ENCODE measurements around the gene DOCK2. TPM values are rescaled to one million over a fixed set of nuclear protein-coding genes. Genes with fewer than 3 reads are reported as not detected.

Gene DOCK2
- total RNA-seq, 4 donors from 2014 or later: 3.1 to 3.9 (median 3.3) TPM

DNA sequence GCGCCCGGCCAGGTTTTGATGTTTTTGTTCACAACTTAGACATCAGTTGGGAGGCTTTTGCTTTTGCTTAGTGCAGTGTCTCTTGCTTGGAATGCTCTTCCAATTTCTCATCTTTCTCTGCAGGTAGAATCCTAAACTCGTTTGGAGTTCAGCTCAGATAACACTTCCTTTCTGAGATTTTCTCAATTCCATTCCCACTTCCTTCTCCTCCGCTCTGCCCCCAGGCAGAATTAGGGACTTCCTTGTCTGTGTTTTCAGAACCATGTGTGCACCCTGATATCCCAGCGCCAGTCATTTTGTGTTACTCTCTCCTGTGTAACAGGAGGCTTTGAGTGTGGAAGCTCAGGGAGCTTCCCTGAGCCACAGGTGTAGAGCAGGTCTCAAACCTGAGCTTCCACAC lies 172.2 kb downstream of the DOCK2 start:
- TF ChIP-seq, protein P1, sequence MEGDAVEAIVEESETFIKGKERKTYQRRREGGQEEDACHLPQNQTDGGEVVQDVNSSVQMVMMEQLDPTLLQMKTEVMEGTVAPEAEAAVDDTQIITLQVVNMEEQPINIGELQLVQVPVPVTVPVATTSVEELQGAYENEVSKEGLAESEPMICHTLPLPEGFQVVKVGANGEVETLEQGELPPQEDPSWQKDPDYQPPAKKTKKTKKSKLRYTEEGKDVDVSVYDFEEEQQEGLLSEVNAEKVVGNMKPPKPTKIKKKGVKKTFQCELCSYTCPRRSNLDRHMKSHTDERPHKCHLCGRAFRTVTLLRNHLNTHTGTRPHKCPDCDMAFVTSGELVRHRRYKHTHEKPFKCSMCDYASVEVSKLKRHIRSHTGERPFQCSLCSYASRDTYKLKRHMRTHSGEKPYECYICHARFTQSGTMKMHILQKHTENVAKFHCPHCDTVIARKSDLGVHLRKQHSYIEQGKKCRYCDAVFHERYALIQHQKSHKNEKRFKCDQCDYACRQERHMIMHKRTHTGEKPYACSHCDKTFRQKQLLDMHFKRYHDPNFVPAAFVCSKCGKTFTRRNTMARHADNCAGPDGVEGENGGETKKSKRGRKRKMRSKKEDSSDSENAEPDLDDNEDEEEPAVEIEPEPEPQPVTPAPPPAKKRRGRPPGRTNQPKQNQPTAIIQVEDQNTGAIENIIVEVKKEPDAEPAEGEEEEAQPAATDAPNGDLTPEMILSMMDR (IDR thresholded peaks at IDR 0.05): no peak
- no peak for TF ChIP-seq POLR2A (IDR thresholded peaks at IDR 0.05)
- DNase-seq (ENCODE audit: low spot score in 2 of 2): no peak
- no peak overlapping the region for H3K4me3 ChIP-seq (ENCODE audit: low read depth, poor library complexity, severe bottlenecking)
- intact Hi-C loops (cut with DNase I; ENCODE audit: low total_unique reads): no loop called here
- WGBS, 2 donors: 51 to 64% methylated on average over 5 of the region's 5 CpGs

DNA sequence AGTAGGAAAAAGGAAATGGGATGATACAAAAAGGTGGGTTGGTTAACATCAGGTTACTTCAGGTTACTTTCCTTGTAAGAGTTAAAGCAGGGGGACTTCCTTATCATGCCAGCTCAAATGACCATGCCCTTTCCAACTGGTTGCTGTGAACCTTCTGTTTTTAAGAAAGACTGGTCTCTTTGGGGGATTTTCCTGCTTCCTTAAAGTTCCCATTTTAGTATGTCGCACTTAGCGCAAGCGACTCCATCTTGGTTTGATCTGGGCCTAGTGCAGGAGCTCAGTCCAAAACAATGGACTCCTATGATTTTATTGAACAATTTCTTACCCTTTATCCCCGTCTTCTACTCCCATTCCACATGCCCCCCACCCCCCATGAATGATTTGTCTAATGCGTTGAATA lies 173.4 kb downstream of the DOCK2 start:
- intact Hi-C loops (cut with DNase I; ENCODE audit: low total_unique reads): no loop called here
- H3K4me3 ChIP-seq (ENCODE audit: low read depth, poor library complexity, severe bottlenecking): no peak overlapping the region
- WGBS, 2 donors: 92 to 94% methylated on average over 5 of the region's 5 CpGs
- DNase-seq (ENCODE audit: low spot score in 2 of 2): no peak
- TF ChIP-seq POLR2A (IDR thresholded peaks at IDR 0.05): no peak
- TF ChIP-seq, protein P1 (IDR thresholded peaks at IDR 0.05): no peak

DNA sequence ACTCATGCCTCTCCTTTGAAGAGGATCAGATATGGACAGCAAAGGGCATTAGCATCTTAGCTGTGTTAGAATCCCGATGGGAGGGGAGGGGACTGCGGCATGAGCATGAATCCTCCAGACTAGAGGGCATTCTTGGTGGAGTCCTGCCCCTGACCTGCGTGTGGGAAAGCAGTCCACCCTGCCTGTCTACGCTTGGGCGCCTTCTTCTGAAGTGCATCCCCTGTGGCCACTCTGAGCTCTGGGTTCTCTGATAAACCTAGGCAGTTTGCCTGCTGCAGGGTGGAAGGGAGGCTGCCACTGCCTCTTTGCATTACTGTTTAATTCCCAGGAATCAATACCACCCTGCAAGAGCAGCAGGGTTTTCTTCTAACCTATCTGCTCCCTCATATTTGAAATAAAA lies 173.9 kb downstream of the DOCK2 start:
- no peak overlapping the region for H3K4me3 ChIP-seq (ENCODE audit: low read depth, poor library complexity, severe bottlenecking)
- TF ChIP-seq, protein P1 (IDR thresholded peaks at IDR 0.05): no peak
- no peak for TF ChIP-seq POLR2A (IDR thresholded peaks at IDR 0.05)
- WGBS, 2 donors: 85 to 93% methylated on average over 5 of the region's 5 CpGs
- intact Hi-C loops (cut with DNase I; ENCODE audit: low total_unique reads): no loop called here
- no peak for DNase-seq (ENCODE audit: low spot score in 2 of 2)

DNA sequence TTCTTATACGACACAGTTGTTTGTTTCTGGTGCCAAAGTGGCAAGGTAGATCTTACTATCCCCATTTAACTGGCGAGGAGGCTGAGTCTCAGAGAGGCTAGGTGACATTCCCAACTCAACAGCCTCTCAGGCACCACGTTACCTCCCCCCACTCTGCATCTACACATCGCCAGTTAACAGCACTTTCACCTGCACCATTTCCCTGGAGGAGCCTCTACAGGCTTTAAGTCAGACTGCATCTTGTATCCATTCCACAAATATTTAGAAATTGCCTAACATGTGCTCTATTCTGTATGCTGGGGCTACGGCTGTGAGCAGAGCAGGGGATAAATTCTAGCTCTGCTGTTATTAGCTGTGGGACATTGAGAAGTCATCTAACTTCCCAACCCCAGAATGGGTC lies 174.6 kb downstream of the DOCK2 start:
- WGBS, 2 donors: 74 to 77% methylated on average over 5 of the region's 5 CpGs
- no peak for DNase-seq (ENCODE audit: low spot score in 2 of 2)
- TF ChIP-seq POLR2A (IDR thresholded peaks at IDR 0.05): no peak
- TF ChIP-seq, protein P1 (IDR thresholded peaks at IDR 0.05): no peak
- intact Hi-C loops (cut with DNase I; ENCODE audit: low total_unique reads): no loop called here
- H3K4me3 ChIP-seq (ENCODE audit: low read depth, poor library complexity, severe bottlenecking): no peak overlapping the region

DNA sequence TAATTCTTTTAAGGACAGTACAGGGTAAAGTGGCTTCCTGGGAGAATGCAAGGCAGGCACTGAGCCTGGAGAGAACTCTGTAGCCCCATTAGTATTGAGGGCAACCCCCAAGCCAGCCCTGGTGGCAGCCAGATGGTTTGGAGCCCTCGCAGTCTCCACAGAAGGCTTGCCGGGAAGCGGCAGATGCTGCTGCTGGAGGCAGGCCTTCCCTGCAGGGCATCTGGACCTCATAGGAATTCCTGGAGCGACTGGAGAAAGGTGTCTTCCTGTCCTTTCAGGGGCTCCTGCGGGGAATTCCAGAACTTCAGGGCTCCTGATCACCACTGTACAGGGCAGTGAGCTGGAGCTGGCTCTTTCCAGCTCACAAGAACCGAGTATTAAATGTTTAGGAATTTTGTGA lies 175.7 kb downstream of the DOCK2 start:
- 38 to 53% methylated on average over 6 of the region's 6 CpGs for WGBS, 2 donors
- intact Hi-C loops (cut with DNase I; ENCODE audit: low total_unique reads): no loop called here
- no peak for TF ChIP-seq POLR2A (IDR thresholded peaks at IDR 0.05)
- TF ChIP-seq, protein P1 (IDR thresholded peaks at IDR 0.05): no peak
- no peak overlapping the region for H3K4me3 ChIP-seq (ENCODE audit: low read depth, poor library complexity, severe bottlenecking)
- no peak for DNase-seq (ENCODE audit: low spot score in 2 of 2)

DNA sequence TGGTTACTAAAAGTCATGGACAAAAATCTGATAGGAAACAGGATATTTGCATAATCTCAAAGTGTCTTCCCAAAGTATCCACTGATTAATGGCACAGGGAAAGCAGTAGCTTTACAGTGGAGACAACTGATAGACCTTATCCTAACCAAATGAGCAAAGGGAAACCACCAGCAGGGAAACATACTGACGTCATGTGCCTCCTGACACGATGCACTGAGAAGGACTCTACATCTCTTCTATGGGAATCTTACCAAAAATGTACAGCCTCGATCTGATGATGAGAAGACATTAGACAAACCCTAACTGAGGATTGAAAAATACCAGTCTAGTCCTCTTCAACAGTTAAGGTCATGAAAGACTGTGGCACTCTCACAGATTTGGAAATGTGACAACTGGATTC lies 177.0 kb downstream of the DOCK2 start:
- DNase-seq (ENCODE audit: low spot score in 2 of 2): no peak
- no peak overlapping the region for H3K4me3 ChIP-seq (ENCODE audit: low read depth, poor library complexity, severe bottlenecking)
- intact Hi-C loops (cut with DNase I; ENCODE audit: low total_unique reads): no loop called here
- TF ChIP-seq POLR2A (IDR thresholded peaks at IDR 0.05): no peak
- TF ChIP-seq, protein P1 (IDR thresholded peaks at IDR 0.05): no peak
- 85 to 94% methylated on average over 3 of the region's 3 CpGs for WGBS, 2 donors

All from lower leg skin (tissue), 4 donors.